Hepatocyte (in vitro differentiated cells): Measurements from ENCODE around the gene MACROD2.

Source experiments
- EZH2 ChIP-seq: fragments of 200-600 bp; sonication (generic); IDR thresholded peaks from 2 replicates; pipeline ENCODE4 v1.6.1; 2016; ENCODE audit warnings: antibody characterized with exemption, mild to moderate bottlenecking, borderline replicate concordance
- EZH2phosphoT487 ChIP-seq: fragments of 200-600 bp; sonication (generic); IDR thresholded peaks from one replicate; pipeline ENCODE4 v1.6.1; 2018; ENCODE audit warnings: antibody characterized with exemption, mild to moderate bottlenecking, low read depth, moderate library complexity; ENCODE audit not compliant: unreplicated experiment, severe bottlenecking
- TF ChIP-seq, protein P1 (sequence below): fragments of 200-600 bp; sonication (generic); IDR thresholded peaks from 2 replicates; pipeline ENCODE4 v1.5.1; 2016; ENCODE audit warnings: antibody characterized with exemption, mild to moderate bottlenecking; ENCODE audit not compliant: poor library complexity

DNA sequence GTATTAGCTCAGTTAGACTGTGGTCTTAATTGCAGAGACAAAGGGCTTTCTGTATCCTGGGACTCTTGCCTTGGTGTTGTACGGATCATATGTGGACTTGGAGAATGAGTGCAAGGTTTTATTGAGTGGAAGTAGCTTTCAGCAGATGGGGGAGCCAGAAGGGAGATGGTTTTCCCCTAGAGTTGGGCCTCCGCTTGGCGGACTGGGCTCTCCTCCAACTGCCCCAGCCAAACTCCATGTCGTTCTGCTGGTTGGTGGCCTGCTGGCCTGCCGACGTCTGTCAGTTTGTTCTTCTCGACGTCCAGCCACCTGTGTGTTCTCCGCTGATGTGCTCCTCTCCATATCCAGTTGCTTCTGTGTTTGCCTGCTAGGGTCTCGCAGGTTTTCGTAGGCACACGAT, 531.6 kb downstream of the MACROD2 start:
- TF ChIP-seq, protein P1, sequence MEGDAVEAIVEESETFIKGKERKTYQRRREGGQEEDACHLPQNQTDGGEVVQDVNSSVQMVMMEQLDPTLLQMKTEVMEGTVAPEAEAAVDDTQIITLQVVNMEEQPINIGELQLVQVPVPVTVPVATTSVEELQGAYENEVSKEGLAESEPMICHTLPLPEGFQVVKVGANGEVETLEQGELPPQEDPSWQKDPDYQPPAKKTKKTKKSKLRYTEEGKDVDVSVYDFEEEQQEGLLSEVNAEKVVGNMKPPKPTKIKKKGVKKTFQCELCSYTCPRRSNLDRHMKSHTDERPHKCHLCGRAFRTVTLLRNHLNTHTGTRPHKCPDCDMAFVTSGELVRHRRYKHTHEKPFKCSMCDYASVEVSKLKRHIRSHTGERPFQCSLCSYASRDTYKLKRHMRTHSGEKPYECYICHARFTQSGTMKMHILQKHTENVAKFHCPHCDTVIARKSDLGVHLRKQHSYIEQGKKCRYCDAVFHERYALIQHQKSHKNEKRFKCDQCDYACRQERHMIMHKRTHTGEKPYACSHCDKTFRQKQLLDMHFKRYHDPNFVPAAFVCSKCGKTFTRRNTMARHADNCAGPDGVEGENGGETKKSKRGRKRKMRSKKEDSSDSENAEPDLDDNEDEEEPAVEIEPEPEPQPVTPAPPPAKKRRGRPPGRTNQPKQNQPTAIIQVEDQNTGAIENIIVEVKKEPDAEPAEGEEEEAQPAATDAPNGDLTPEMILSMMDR, result no peak
- no peak for TF ChIP-seq EZH2
- no peak for TF ChIP-seq EZH2phosphoT487
